GM12878 (cell line): ENCODE measurements around the gene NXPE4. TPM values are rescaled to one million over a fixed set of nuclear protein-coding genes. Genes with fewer than 3 reads are reported as not detected.

Experiments used
- BRCA1 ChIP-seq: IDR thresholded peaks from 2 replicates; pipeline ENCODE4 v1.6.1; 2011; ENCODE audit warnings: low read depth, low read length, improper control_type of control experiment
- CHD1 ChIP-seq: IDR thresholded peaks from 2 replicates; pipeline ENCODE4 v1.6.1; 2012; ENCODE audit warnings: low read depth, low read length, improper control_type of control experiment
- DPF2 ChIP-seq: fragments of 450-650 bp; IDR thresholded peaks from 2 replicates; pipeline ENCODE4 v1.6.1; 2017; ENCODE audit warnings: mild to moderate bottlenecking
- EZH2 ChIP-seq: IDR thresholded peaks from 2 replicates; pipeline ENCODE4 v1.6.1; 2012; ENCODE audit warnings: low read depth, mild to moderate bottlenecking, control low read depth, inconsistent platforms, low read length, borderline replicate concordance; ENCODE audit not compliant: control insufficient read depth
- JUND ChIP-seq: IDR thresholded peaks from 2 replicates; pipeline ENCODE4 v1.6.1; 2012; ENCODE audit warnings: low read depth, mild to moderate bottlenecking, low read length, improper control_type of control experiment, moderate library complexity
- KAT2A ChIP-seq: conservative IDR thresholded peaks from 2 replicates; pipeline ENCODE4 v1.6.1; 2011; ENCODE audit warnings: low read depth, low read length; ENCODE audit not compliant: control insufficient read depth
- KDM1A ChIP-seq: fragments of 200-600 bp; sonication (generic); IDR thresholded peaks from 2 replicates; pipeline ENCODE4 v1.6.1; 2016; ENCODE audit warnings: borderline replicate concordance
- KLF5 ChIP-seq: fragments of 450-650 bp; IDR thresholded peaks from 2 replicates; pipeline ENCODE4 v1.6.1; 2014; ENCODE audit warnings: mild to moderate bottlenecking; ENCODE audit not compliant: partially characterized antibody
- LARP7 ChIP-seq: fragments of 450-650 bp; IDR thresholded peaks from 2 replicates; pipeline ENCODE4 v1.6.1; 2017; ENCODE audit warnings: mild to moderate bottlenecking
- NFIC ChIP-seq: IDR thresholded peaks from 2 replicates; pipeline ENCODE4 v1.6.1; 2012; ENCODE audit warnings: low read depth, mild to moderate bottlenecking, inconsistent platforms, low read length, moderate library complexity
- NFXL1 ChIP-seq: fragments of 450-650 bp; IDR thresholded peaks from 2 replicates; pipeline ENCODE4 v1.6.1; 2017; ENCODE audit warnings: antibody characterized with exemption, mild to moderate bottlenecking, borderline replicate concordance
- NFYB ChIP-seq: IDR thresholded peaks from 2 replicates; pipeline ENCODE4 v1.6.1; 2011; ENCODE audit warnings: low read depth, mild to moderate bottlenecking, low read length, improper control_type of control experiment, moderate library complexity; ENCODE audit not compliant: insufficient read depth
- PAX5 ChIP-seq: IDR thresholded peaks from 2 replicates; pipeline ENCODE4 v1.6.1; 2011; ENCODE audit warnings: low read depth, low read length, borderline replicate concordance
- PAX8 ChIP-seq: fragments of 450-650 bp; IDR thresholded peaks from 2 replicates; pipeline ENCODE4 v1.6.1; 2017; ENCODE audit warnings: mild to moderate bottlenecking, moderate library complexity
- POU2F2 ChIP-seq: IDR thresholded peaks from 3 replicates; pipeline ENCODE4 v1.6.1; 2011; ENCODE audit warnings: low read depth, mild to moderate bottlenecking, low read length, borderline replicate concordance
- RCOR1 ChIP-seq: conservative IDR thresholded peaks from 2 replicates; pipeline ENCODE4 v1.6.1; 2012; ENCODE audit warnings: low read depth, low read length, improper control_type of control experiment
- SMAD1 ChIP-seq: fragments of 450-650 bp; IDR thresholded peaks from 2 replicates; pipeline ENCODE4 v1.6.1; 2018; ENCODE audit warnings: mild to moderate bottlenecking, low read depth; ENCODE audit not compliant: partially characterized antibody
- SREBF1 ChIP-seq: IDR thresholded peaks from 2 replicates; pipeline ENCODE4 v1.6.1; 2012; ENCODE audit warnings: mild to moderate bottlenecking, low read length
- SRF ChIP-seq, 2 experiments: IDR thresholded peaks; 2 replicates each; pipeline ENCODE4 v1.6.1; 2011; ENCODE audit warnings: low read depth in 2 of 2, low read length in 2 of 2, mild to moderate bottlenecking in 1 of 2, moderate library complexity in 1 of 2
- SUPT20H ChIP-seq: IDR thresholded peaks from 2 replicates; pipeline ENCODE4 v1.6.1; 2011; ENCODE audit warnings: low read depth, mild to moderate bottlenecking, low read length, moderate library complexity, borderline replicate concordance; ENCODE audit not compliant: control insufficient read depth
- YBX1 ChIP-seq: fragments of 450-650 bp; IDR thresholded peaks from 2 replicates; pipeline ENCODE4 v1.6.1; 2016; ENCODE audit warnings: antibody characterized with exemption
- ZNF24 ChIP-seq: fragments of 450-650 bp; IDR thresholded peaks from 2 replicates; pipeline ENCODE4 v1.6.1; 2017; ENCODE audit warnings: antibody characterized with exemption, mild to moderate bottlenecking
- polyA plus RNA-seq, 11 experiments: library from polyadenylated mRNA; depleted of rRNA in 4 of 11; unstranded in 6 of 11; stranded (reverse) in 5 of 11; fragments of >200 nt; fragmentation: Nextera tagmentation in 4 of 11; fragmentation: Illumina TruSeq in 1 of 11; extraction: Ambion mirVana in 4 of 11; extraction: Trizol in 1 of 11; gene quantifications; 1 replicate in 1 of 11; 2 replicates in 10 of 11; pipeline versions ENCODE4 v1.2.1 to v1.2.3, GENCODE V29; 2011 to 2016; ENCODE audit warnings: inconsistent platforms in 2 of 11, missing spikeins in 2 of 11, low read depth in 1 of 11
- total RNA-seq, 4 experiments: library from RNA; depleted of rRNA in 3 of 4; stranded (reverse); fragments of >200 nt in 3 of 4; fragmentation: Illumina TruSeq in 1 of 4; extraction: Trizol in 1 of 4; gene quantifications; 2 replicates each; pipeline versions ENCODE4 v1.2.1 to v1.2.3, GENCODE V29; 2013 to 2021
- TF ChIP-seq, protein P1 (sequence below): fragments of 450-650 bp; IDR thresholded peaks from 2 replicates; pipeline ENCODE4 v1.6.1; 2016; ENCODE audit warnings: mild to moderate bottlenecking
- TF ChIP-seq, protein P2 (sequence below): fragments of 150-350 bp; IDR thresholded peaks from 2 replicates; pipeline ENCODE4 v1.6.1; 2014; ENCODE audit warnings: mild to moderate bottlenecking, low read depth, low read length
- TF ChIP-seq, protein P3 (sequence below): fragments of 450-650 bp; IDR thresholded peaks from 2 replicates; pipeline ENCODE4 v1.6.1; 2017; ENCODE audit warnings: mild to moderate bottlenecking, moderate library complexity
- TF ChIP-seq, protein P4 (sequence below): IDR thresholded peaks from 2 replicates; pipeline ENCODE4 v1.6.1; 2011; ENCODE audit warnings: low read depth, mild to moderate bottlenecking, low read length, moderate library complexity, borderline replicate concordance; ENCODE audit errors: extremely low read depth

NXPE4 gene
- total and polyA plus RNA-seq, 10 of the 15 experiments (the other 5 are each of a cell fraction or from before 2014, with no cell fraction given), result not detected

DNA sequence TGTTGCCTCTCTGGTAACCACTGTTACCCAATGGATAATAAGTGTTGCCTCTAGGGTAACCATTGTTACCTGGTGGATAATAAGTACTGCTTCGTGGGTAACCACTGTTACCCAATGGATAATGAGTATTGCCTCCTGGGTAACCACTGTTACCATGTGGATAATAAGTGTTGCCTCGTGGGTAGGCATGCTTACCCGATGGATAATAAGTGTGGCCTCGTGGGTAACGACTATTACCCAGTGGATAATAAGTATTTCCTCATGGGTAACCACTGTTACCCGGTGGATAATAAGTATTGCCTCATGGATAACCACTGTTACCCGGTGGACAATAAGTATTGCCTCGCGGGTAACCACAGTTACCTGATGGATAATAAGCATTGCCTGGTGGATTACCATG is 13.8 kb upstream of the NXPE4 start (continued):
- TF ChIP-seq, protein P1, sequence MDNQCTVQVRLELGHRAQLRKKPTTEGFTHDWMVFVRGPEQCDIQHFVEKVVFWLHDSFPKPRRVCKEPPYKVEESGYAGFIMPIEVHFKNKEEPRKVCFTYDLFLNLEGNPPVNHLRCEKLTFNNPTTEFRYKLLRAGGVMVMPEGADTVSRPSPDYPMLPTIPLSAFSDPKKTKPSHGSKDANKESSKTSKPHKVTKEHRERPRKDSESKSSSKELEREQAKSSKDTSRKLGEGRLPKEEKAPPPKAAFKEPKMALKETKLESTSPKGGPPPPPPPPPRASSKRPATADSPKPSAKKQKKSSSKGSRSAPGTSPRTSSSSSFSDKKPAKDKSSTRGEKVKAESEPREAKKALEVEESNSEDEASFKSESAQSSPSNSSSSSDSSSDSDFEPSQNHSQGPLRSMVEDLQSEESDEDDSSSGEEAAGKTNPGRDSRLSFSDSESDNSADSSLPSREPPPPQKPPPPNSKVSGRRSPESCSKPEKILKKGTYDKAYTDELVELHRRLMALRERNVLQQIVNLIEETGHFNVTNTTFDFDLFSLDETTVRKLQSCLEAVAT, result 0 out of 2 replicates have a peak, but pooled peaks have one; percentile 11
- TF ChIP-seq, protein P2, sequence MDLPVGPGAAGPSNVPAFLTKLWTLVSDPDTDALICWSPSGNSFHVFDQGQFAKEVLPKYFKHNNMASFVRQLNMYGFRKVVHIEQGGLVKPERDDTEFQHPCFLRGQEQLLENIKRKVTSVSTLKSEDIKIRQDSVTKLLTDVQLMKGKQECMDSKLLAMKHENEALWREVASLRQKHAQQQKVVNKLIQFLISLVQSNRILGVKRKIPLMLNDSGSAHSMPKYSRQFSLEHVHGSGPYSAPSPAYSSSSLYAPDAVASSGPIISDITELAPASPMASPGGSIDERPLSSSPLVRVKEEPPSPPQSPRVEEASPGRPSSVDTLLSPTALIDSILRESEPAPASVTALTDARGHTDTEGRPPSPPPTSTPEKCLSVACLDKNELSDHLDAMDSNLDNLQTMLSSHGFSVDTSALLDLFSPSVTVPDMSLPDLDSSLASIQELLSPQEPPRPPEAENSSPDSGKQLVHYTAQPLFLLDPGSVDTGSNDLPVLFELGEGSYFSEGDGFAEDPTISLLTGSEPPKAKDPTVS, result no peak
- no peak for TF ChIP-seq CHD1
- TF ChIP-seq SREBF1, result peak; percentile 81; the same call in 1 of the 2 replicates
- TF ChIP-seq KLF5, result no peak
- TF ChIP-seq PAX5, result 0 out of 2 replicates have a peak, but pooled peaks have one; percentile 8
- TF ChIP-seq LARP7, result no peak
- no peak for TF ChIP-seq NFYB
- TF ChIP-seq SUPT20H, result no peak
- no peak for TF ChIP-seq SMAD1
- TF ChIP-seq, protein P3, sequence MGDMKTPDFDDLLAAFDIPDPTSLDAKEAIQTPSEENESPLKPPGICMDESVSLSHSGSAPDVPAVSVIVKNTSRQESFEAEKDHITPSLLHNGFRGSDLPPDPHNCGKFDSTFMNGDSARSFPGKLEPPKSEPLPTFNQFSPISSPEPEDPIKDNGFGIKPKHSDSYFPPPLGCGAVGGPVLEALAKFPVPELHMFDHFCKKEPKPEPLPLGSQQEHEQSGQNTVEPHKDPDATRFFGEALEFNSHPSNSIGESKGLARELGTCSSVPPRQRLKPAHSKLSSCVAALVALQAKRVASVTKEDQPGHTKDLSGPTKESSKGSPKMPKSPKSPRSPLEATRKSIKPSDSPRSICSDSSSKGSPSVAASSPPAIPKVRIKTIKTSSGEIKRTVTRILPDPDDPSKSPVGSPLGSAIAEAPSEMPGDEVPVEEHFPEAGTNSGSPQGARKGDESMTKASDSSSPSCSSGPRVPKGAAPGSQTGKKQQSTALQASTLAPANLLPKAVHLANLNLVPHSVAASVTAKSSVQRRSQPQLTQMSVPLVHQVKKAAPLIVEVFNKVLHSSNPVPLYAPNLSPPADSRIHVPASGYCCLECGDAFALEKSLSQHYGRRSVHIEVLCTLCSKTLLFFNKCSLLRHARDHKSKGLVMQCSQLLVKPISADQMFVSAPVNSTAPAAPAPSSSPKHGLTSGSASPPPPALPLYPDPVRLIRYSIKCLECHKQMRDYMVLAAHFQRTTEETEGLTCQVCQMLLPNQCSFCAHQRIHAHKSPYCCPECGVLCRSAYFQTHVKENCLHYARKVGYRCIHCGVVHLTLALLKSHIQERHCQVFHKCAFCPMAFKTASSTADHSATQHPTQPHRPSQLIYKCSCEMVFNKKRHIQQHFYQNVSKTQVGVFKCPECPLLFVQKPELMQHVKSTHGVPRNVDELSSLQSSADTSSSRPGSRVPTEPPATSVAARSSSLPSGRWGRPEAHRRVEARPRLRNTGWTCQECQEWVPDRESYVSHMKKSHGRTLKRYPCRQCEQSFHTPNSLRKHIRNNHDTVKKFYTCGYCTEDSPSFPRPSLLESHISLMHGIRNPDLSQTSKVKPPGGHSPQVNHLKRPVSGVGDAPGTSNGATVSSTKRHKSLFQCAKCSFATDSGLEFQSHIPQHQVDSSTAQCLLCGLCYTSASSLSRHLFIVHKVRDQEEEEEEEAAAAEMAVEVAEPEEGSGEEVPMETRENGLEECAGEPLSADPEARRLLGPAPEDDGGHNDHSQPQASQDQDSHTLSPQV, result no peak
- TF ChIP-seq BRCA1, result no peak
- no peak for TF ChIP-seq JUND
- no peak for TF ChIP-seq PAX8
- TF ChIP-seq POU2F2, result peak; percentile 86
- no peak for TF ChIP-seq NFIC
- TF ChIP-seq NFXL1, result 0 out of 2 replicates have a peak, but pooled peaks have one; percentile 66
- 0 out of 2 replicates have a peak, but pooled peaks have one; percentile 43 for TF ChIP-seq RCOR1
- TF ChIP-seq KDM1A, result no peak
- TF ChIP-seq, protein P4, sequence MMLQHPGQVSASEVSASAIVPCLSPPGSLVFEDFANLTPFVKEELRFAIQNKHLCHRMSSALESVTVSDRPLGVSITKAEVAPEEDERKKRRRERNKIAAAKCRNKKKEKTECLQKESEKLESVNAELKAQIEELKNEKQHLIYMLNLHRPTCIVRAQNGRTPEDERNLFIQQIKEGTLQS, result no peak
- TF ChIP-seq EZH2, result no peak
- TF ChIP-seq ZNF24, result peak; percentile 99
- TF ChIP-seq DPF2, result no peak
- TF ChIP-seq KAT2A, result no peak
- no peak for TF ChIP-seq YBX1
- TF ChIP-seq SRF (IDR thresholded peaks at IDR 0.05; ENCODE audit: low read depth in 2 of 2, low read length in 2 of 2), result no peak
